ENCODE results near the gene CHST12.
A peak's percentile ranks its signal among the peaks of the same experiment; 100 is the strongest.

Gene CHST12

DNA sequence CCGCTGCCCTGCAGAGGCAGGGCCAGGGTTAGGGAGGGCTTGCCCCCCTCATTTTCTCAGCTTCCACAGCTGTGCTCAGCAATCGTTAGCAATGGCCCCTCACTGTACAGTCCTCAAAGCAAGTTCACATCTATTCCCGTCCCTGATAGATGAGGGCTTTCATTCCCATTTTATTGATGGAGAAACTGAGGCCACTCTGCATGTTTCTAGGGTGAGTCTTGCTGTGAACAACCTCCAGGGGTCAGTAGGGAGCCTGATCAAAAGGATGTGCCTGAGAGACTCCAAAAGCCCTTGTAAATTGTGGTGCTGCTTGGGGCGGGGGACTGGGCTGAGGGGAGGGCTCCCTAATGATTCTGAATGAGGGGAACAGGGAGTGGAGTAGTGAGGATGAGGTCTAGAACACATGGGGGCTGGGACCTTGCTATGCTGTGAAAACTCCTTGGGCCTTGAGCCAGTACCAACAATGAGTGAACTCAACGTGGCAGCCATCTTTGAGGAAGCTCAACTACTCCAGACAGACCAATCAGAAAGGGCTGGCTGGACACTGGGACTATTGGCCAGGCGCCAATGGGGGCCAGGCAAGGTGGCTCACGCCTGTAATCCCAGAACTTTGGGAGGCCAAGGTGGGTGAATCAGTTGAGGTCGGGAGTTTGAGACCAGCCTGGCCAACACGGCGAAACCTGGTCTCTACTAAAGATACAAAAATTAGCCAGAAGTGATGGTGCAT, 79.5 kb downstream of the CHST12 start:
- DNase-seq = no peak

DNA sequence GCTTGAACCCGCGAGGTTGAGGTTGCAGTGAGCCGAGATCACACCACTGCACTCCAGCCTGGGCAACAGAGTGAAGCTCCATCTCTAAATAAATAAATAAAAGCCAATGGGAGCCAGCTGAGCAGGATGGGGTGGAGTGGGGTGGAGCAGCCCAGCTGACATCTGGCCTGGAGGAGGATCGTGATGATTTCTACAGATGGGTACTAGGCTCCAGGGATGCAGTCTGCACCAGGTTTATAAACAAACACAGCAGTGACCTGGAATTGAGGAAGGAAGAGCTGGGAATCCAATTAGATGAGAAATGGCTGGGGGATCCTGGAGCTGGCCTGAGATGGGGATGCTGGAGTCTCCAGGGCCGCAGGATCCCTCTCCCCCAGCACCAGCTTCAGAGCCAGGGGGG, 80.1 kb downstream of the CHST12 start:
- no peak for DNase-seq

DNA sequence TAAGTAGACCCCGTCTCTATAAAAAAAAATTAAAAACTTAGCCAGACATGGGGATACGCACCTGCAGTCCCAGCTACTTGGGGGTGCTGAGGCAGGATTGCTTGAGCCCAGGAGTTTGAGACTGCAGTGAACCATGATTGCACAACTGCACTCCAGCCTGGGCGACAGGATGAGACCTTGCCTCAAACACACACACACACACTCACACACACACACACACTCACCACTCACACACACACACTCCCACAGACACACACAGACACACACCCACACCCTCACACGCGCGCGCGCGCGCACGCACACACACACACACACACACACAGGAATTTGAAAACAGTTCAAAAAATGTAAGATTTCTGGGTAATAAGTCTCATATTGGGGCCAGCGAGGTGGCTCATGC, 81.5 kb downstream of the CHST12 start:
- no peak for DNase-seq

DNA sequence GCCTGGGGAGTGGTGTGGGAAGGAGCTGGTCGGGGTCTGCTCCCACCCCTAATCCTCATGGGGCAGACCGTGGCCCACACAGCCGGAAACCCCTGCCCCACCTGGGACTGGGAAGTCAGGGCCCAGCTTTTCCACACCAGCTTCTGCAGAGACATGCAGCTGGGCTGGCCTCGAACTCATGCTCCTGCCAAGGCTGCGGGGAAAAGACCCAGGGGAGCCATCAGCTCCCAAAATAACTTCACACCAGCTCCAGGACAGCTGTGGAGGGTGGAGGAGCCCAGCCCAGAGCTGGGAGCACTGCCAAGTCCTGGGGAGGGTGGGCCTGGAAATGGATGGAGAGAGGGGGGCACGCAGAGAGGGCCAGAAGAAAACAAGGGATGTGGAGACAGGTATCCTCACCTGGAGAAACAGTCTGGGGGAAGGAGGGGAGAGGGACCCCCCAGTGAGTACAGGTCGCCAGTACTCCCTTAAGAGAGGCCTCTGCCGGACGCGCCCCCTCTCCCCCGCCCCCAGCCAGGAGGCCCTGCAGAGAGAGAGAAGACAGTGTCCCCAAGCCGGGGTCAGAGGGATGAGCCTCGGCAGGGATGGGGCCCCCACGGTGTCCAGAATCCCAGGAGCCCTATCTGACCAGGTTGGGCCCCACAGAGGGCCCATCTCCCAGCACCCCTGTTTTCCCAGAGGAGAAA, 84.3 kb downstream of the CHST12 start:
- DNase-seq = no peak

DNA sequence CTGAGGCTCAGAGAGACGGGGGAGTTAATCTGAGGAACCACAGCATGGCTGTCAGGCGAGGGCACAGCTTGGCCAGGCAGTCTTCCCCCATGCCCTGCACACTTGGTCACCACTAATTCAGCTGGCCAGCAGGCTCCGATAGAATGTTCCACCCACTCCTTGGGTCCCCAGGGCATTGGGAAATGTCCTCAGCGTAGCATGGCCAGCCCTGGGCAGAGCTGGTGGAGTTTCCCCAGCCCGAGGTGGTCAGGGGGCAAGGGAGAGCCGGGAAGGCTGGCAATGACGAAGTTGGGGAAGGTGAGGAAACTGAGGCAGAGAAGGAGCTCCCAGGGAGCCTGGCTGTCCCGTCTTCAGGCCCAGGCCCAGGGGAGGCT, 84.8 kb downstream of the CHST12 start:
- no peak for DNase-seq

DNA sequence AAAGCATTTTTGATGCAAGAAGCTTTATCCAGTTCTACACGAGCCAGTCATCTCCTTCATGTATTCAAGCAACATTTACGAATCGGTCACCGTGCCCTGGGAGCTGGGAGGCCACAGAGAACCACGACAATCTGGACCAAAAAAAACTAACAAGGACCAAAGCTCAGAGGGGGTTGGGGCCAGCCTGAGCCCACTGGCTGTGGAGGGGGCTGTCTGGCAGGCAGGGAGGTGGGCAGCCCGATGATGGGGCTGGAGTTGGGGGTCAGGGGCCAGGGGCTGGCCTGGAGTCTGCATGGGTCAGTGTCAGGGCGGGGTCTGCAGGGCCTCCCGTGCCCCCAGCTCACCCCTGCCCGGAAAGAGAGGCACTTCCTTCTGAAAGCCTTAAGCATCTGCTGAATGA, 85.3 kb downstream of the CHST12 start:
- DNase-seq = no peak

DNA sequence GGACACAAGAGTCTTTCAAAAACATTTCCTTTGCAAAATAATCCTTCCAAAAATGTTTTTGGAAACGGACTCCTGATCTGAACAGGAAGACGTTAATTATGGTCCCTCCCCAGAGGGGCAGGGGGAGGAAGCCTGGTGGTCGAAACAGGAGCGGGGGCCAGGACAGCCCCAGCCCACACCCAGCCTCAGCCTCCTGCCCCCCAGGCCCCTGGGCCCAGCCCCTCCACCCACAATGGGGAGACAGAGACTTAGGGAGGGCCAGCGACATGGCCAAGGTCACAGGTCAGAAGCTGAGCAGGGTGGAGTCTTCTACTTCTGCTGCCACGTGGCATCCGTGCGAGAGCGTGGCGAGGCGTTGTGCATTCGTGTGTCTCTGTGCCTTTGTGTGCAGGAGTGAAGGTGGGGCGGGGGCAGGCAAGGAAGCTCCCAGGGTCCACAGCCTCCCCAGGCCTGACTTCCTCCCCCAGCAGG, 86.8 kb downstream of the CHST12 start:
- DNase-seq = no peak

DNA sequence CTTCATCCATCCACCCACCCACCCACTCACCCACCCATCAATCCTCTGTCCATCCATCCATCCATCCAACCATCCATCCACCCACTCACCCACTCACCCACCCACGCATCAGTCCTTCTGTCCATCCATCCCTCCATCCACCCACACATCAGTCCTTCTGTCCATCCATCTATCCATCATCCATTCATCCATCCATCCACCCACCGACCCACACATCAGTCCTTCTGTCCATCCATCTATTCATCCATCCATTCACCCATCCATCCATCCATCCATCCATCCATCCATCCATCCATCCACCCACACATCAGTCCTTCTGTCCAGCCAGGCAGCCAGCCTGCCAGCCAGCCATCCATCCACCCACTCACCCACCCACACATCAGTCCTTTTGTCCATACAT, 88.6 kb downstream of the CHST12 start:
- no peak for DNase-seq

DNA sequence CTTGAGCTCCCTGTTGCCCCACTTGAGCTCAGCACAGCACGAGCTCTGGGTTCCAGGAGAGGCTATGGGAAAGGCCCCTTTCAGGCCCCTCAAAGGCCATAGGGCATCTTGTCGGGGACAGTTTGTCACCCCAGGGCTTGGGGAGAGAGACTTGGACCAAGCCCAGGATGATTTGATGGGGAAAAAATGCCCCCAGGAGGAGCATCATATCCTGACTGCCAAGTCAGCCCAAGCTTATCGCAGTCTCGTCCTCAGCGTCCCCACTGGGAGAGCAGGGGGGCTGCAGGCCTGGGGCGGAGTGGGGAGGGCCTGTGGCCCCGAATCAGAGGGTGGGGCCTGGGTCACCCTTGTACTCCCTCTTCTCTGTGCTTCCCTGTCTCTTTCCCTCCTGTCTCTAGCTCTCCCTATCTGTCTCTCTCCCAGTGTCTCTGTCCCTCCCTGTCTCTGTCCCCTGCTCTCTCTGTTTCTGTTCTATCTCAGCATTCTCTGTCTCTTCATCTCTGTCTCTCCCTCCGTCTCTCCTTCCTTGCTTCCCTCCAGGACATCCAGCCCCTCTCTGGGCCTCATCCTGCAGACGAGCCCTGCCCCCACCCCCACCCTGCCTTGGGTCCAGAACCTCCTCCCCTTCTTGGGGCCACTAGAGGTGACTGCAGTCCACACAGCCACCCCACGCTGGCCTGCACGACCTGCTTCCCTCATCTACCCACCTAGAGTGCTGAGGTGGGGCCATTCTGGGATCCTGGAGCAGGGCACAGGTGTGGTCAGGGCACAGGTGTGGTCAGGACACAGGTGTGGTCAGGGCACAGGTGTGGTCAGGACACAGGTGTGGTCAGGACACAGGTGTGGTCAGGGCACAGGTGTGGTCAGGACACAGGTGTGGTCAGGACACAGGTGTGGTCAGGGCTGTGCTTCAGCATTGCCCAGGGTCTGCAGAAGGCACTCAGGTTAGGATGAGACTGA, 90.1 kb downstream of the CHST12 start:
- no peak for DNase-seq

DNA sequence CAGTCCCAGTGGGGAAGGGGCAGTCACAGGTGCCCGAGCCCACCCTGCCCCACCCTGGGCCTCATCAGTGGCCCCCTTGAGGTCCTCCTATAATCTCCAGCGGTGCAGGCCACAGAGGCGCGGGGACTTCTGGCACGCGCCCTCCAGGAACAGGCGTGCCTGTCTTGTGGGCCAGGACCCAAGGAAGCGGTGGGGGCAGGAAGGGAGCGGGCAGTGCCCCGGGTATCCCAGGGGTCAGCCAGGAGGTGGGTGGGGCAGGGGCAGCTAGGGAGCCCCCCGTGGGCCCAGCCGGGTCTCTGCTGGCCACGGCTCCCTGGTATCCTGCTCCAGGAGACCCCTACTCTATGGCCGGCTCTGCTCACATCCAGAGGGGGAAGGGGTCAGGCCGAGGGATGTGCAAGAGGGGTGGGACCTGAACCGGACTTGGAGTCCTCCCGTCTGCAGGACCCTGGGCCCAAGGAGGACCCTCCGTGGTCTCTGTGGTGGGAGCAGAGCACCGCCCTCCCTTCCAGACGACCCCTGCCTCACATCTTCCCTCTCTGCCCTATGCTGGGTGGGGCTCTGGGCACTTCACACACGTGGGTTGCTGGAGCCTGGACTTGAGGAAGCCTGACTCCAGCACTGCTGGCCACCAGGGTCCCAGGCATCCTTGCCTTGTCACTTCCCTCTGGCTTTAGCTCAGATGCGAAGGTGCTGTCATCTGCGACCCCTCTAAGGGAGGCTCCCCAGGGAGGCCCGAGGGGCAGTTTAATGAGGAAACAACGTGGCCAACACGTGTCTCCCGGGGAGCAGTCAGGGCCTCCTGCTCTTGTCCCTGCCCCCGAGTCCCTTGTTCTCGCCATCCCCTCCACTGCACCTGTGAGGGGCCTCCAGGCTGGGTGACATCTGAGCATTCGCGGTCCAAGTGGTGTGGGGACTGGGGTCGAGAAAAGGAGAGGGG, 91.0 kb downstream of the CHST12 start:
- no peak for DNase-seq

DNA sequence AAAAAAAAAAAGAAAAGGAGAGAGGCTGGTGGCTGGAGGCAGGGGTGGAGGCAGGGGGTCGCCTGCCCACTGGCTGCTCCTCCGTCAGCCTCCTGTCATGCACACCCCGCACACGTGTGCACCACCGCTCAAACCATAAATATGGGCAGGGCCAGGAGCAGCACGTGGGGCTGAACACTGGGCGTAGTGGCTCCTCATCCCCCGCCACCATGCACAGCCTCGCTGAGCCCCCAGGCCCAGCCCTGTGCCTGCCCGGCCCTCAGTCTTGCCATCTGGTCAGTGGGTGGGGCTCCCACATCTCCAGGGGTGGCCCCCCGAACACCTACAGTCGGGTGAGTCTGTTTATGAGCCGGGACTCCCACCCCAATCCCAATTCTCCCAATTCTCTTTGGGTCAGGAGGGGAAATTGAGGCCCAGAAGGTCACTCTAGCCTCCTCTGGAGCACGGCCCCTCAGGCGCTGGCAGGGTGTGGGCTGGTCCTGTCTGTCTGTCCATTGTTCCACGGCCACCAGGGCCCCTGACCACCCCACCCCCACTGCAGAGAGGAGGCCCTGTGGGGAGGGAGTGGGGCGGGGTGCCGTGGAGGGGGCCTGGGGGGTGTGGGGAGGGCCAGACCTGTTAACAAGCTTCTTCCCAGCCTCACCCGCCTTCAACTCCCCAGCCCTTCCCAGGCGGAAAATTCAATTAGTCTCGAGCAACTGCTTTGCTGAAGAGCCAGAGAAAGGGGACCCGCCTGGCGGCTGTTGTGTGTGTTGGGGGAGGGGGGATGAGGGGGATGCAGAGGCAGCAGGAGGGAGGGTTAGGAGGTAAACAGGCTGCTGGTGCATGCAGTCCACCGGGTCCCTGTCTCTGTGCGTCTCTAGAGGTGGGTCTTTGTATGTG, 92.2 kb downstream of the CHST12 start:
- peak; percentile 51 for DNase-seq

DNA sequence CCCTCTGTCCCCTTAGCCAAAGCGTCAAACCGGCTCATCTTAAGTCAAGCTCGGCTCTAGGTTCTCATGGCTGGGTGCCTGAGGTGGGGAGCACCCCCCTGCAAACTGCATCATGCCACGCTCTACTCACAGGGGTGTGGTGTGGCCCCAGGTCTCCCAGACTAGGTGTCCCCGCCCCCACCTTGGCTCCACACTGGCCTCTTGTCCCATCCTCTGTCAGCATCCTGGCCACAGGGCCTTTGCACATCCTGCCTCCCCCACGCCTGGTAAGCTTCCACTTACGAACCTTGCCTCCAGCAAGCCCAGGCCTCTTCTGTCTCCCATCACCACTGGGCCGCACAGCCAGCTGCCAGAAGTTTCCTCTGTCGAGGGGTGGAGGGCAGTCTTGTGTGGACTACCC, 93.0 kb downstream of the CHST12 start:
- no peak for DNase-seq

DNA sequence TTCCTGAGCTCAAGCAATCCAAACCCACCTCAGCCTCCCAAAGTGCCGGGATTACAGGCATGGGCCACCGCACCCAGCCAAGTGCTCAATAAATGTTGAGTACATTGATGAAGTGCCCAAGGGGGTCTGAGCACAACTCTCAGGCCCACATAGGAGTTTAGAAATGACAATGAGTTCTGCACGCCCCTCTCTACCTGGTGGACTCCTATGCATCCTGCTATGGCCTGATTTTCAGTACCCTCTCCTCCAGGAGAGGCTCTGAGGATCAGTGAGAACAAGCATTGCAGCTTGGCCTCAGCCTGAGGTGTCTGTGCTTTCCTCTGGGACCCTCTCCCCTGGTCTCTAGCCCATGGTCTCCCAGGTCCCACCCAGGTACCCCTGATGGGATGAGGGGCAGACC, 93.7 kb downstream of the CHST12 start:
- DNase-seq = no peak

DNA sequence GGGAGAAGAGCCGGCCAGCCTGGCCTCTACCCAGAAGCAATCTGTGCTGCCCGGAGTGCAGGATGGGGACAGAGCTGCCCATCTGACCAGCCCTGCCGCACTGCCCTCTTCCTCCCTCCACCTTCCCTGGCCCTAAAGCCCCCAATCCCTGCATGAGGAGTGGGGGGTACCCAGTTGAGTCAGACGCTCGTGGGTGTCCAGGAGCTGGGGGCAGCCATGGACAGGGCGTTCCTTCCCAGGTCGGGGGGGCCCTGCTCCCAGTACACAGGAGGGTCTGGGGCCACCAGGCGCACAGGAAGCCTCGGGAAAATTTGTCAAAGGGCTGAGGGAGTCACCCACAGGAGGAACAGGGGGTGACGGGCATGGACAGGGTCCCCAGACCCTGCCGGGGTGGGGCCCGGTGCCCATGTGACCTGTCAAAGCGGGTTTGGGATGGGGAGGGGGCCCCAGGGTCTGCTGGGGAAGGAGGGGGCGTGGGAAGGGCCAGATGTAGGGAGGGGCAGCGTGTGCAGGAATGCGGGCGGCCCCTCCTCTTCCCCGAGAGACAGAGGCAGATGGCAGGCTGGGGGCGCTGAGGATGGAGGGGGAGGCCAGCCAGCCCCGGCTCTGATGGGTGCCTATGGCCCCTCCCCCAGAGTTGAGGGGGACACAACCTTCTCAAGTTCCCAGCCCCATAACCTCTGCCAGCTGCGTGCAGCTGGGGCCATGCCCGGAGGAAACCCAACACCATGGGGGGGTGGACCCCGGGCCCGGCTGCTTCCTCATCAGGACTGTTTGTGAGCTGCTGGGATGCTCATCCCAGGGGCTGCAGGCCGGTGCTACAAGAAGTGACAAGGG, 94.3 kb downstream of the CHST12 start:
- DNase-seq = no peak

Measured in NCI-H510A (cell line).